Transverse colon (tissue), 4 donors: Measurements from ENCODE around the gene PRKAG1.

ENCODE experiments used
- CTCF ChIP-seq, 5 experiments: fragments of 200-600 bp in 3 of 5; fragments of 450-650 bp in 2 of 5; sonication (generic) in 3 of 5; IDR thresholded peaks; 1 replicate in 2 of 5; 2 replicates in 3 of 5; pipeline ENCODE4 v1.5.1; 2016 to 2017; ENCODE audit warnings: antibody characterized with exemption in 5 of 5, inconsistent platforms in 3 of 5, mild to moderate bottlenecking in 2 of 5, moderate library complexity in 1 of 5
- EP300 ChIP-seq: sonication (generic); formaldehyde crosslinking; IDR thresholded peaks from one replicate; pipeline ENCODE4 v1.6.1; 2017; ENCODE audit warnings: antibody characterized with exemption, low read depth
- POLR2A ChIP-seq: fragments of 450-650 bp; IDR thresholded peaks from one replicate; pipeline ENCODE4 v1.6.1; 2016; ENCODE audit warnings: antibody characterized with exemption, mild to moderate bottlenecking, moderate library complexity
- POLR2AphosphoS5 ChIP-seq, 3 donors: sonication (generic); formaldehyde crosslinking; IDR thresholded peaks; one replicate each; pipeline ENCODE4 v1.6.1; 2016; ENCODE audit warnings: antibody characterized with exemption in 3 of 3

- no peak for TF ChIP-seq CTCF (IDR thresholded peaks at IDR 0.05)
- no peak for TF ChIP-seq EP300
- no peak for TF ChIP-seq POLR2A
- no peak for TF ChIP-seq POLR2AphosphoS5 (IDR thresholded peaks at IDR 0.05)
Observed at GRCh38 chr12:49054096-49054495, 35.5 kb upstream of the PRKAG1 start.
